Liver (tissue), 9 donors: ENCODE data around the gene IFT122. TPM values are rescaled to one million over a fixed set of nuclear protein-coding genes. Genes with fewer than 3 reads are reported as not detected.

ENCODE experiments used
- DNase-seq: peaks from one replicate; pipeline ENCODE4 v3.0.0-alpha.2; 2017; ENCODE audit warnings: low spot score
- H3K27ac ChIP-seq, 2 donors: one replicate each; pipeline ENCODE4 v1.7.0; 2013; ENCODE audit warnings: inconsistent platforms in 2 of 2, low read length in 2 of 2, control low read depth in 1 of 2, low read depth in 1 of 2, mild to moderate bottlenecking in 1 of 2
- H3K27me3 ChIP-seq, 4 donors: one replicate each; pipeline versions ENCODE4 v1.6.1 to v1.7.0; 2013; ENCODE audit warnings: low read length in 3 of 4, inconsistent platforms in 1 of 4, mild to moderate bottlenecking in 1 of 4, moderate library complexity in 1 of 4; ENCODE audit not compliant: control insufficient read depth in 4 of 4, insufficient read depth in 4 of 4
- H3K36me3 ChIP-seq, 4 donors: one replicate each; pipeline versions ENCODE4 v1.6.1 to v1.7.0; 2013; ENCODE audit warnings: low read length in 3 of 4, mild to moderate bottlenecking in 3 of 4, low read depth in 1 of 4, moderate library complexity in 1 of 4; ENCODE audit not compliant: control insufficient read depth in 4 of 4, insufficient read depth in 3 of 4
- H3K4me1 ChIP-seq, 4 donors: one replicate each; pipeline versions ENCODE4 v1.6.1 to v1.7.0; 2013; ENCODE audit warnings: low read length in 3 of 4, mild to moderate bottlenecking in 3 of 4, moderate library complexity in 1 of 4; ENCODE audit not compliant: control insufficient read depth in 4 of 4, insufficient read depth in 4 of 4
- H3K4me3 ChIP-seq, 3 donors: one replicate each; pipeline versions ENCODE4 v1.6.1 to v1.7.0; 2013; ENCODE audit warnings: low read length in 3 of 3, control low read depth in 1 of 3, low read depth in 1 of 3, mild to moderate bottlenecking in 1 of 3
- H3K9ac ChIP-seq, 2 donors: one replicate each; pipeline ENCODE4 v1.7.0; 2013; ENCODE audit warnings: low read length in 2 of 2, mild to moderate bottlenecking in 2 of 2, moderate library complexity in 2 of 2, control low read depth in 1 of 2, low read depth in 1 of 2
- H3K9me3 ChIP-seq, 4 donors: one replicate each; pipeline versions ENCODE4 v1.6.1 to v1.7.0; 2013; ENCODE audit warnings: low read length in 3 of 4; ENCODE audit not compliant: control insufficient read depth in 4 of 4
- ATF3 ChIP-seq: IDR thresholded peaks from 2 replicates; pipeline ENCODE4 v1.6.1; 2016; ENCODE audit warnings: antibody characterized with exemption
- CTCF ChIP-seq: fragments of 150-350 bp; IDR thresholded peaks from 2 replicates; pipeline ENCODE4 v1.5.1; 2017; ENCODE audit warnings: improper control_type of control experiment, low read depth, low read length; ENCODE audit not compliant: missing input control
- EGR1 ChIP-seq, 2 donors: IDR thresholded peaks; 2 replicates each; pipeline ENCODE4 v1.6.1; 2016 to 2018; ENCODE audit warnings: antibody characterized with exemption in 2 of 2, low read depth in 2 of 2
- FOXA1 ChIP-seq: IDR thresholded peaks from 2 replicates; pipeline ENCODE4 v1.6.1; 2016; ENCODE audit warnings: antibody characterized with exemption
- FOXA2 ChIP-seq: IDR thresholded peaks from 2 replicates; pipeline ENCODE4 v1.6.1; 2016; ENCODE audit warnings: antibody characterized with exemption
- GABPA ChIP-seq, 2 donors: IDR thresholded peaks in 1 of 2; conservative IDR thresholded peaks in 1 of 2; 2 replicates each; pipeline ENCODE4 v1.6.1; 2016; ENCODE audit warnings: antibody characterized with exemption in 2 of 2, mild to moderate bottlenecking in 1 of 2, moderate library complexity in 1 of 2
- HNF4A ChIP-seq, 2 donors: conservative IDR thresholded peaks; 2 replicates each; pipeline ENCODE4 v1.6.1; 2016; ENCODE audit warnings: antibody characterized with exemption in 2 of 2, mild to moderate bottlenecking in 2 of 2
- HNF4G ChIP-seq: IDR thresholded peaks from 2 replicates; pipeline ENCODE4 v1.6.1; 2016; ENCODE audit warnings: antibody characterized with exemption
- JUND ChIP-seq, 2 donors: IDR thresholded peaks; 2 replicates each; pipeline ENCODE4 v1.6.1; 2016; ENCODE audit warnings: antibody characterized with exemption in 2 of 2
- MAX ChIP-seq: IDR thresholded peaks from 2 replicates; pipeline ENCODE4 v1.6.1; 2016; ENCODE audit warnings: antibody characterized with exemption
- NR2F2 ChIP-seq: IDR thresholded peaks from 2 replicates; pipeline ENCODE4 v1.6.1; 2016; ENCODE audit warnings: antibody characterized with exemption
- RXRA ChIP-seq, 2 donors: IDR thresholded peaks; 2 replicates each; pipeline ENCODE4 v1.6.1; 2017 to 2018; ENCODE audit warnings: antibody characterized with exemption in 2 of 2, mild to moderate bottlenecking in 1 of 2
- SP1 ChIP-seq: IDR thresholded peaks from 2 replicates; pipeline ENCODE4 v1.6.1; 2018; ENCODE audit warnings: antibody characterized with exemption, mild to moderate bottlenecking
- TAF1 ChIP-seq: conservative IDR thresholded peaks from 2 replicates; pipeline ENCODE4 v1.6.1; 2016; ENCODE audit warnings: antibody characterized with exemption, mild to moderate bottlenecking
- YY1 ChIP-seq: IDR thresholded peaks from 2 replicates; pipeline ENCODE4 v1.6.1; 2016; ENCODE audit warnings: antibody characterized with exemption, mild to moderate bottlenecking
- ZBTB33 ChIP-seq: IDR thresholded peaks from 2 replicates; pipeline ENCODE4 v1.6.1; 2016; ENCODE audit warnings: antibody characterized with exemption
- WGBS: extraction: QIAGEN DNeasy Blood & Tissue Kit; methylation state at CpG from one replicate; pipeline ENCODE4 v1.1.7; 2013; 5-methylcytosine and 5-hydroxymethylcytosine counted together
- polyA plus RNA-seq, 2 donors: library from polyadenylated mRNA; stranded (reverse) in 1 of 2; unstranded in 1 of 2; fragments of 200-250 nt in 1 of 2; fragments of >200 nt in 1 of 2; fragmentation: Nextera tagmentation in 1 of 2; extraction: Ambion mirVana in 1 of 2; gene quantifications; one replicate each; pipeline versions ENCODE4 v1.2.1 to v1.2.3, GENCODE V29; 2013 to 2015
- total RNA-seq, 2 donors: library from RNA; depleted of rRNA; stranded (reverse); fragments of >200 nt; gene quantifications; one replicate each; pipeline ENCODE4 v1.2.3, GENCODE V29; 2014
- donor health status: healthy.
- donor health status: healthy.
- donor health status: healthy.
- donor health status: healthy.
- donor health status: healthy.

Gene IFT122
- total and polyA plus RNA-seq, 4 donors, result 3.3 to 25.8 (median 10.6) TPM

GRCh38 chr3:129534428-129535027, 94.5 kb downstream of the IFT122 start (continued):
- TF ChIP-seq CTCF (no peak), YY1 (no peak), EGR1 (IDR thresholded peaks at IDR 0.05; ENCODE audit: low read depth in 2 of 2) (no peak), GABPA (IDR thresholded peaks at IDR 0.05 in 1 of 2, conservative IDR thresholded peaks at IDR 0.05 in 1 of 2) (no peak), MAX (no peak), FOXA1 (no peak)

- no peak for DNase-seq
- H3K9ac ChIP-seq, result no peak overlapping the region
- WGBS, result 57% methylated on average over 1 of the region's 1 CpG
- H3K27me3 ChIP-seq, result no peaks in the 10 kb centered on the region
- TF ChIP-seq TAF1, result no peak
- TF ChIP-seq HNF4G, result no peak
- TF ChIP-seq RXRA (IDR thresholded peaks at IDR 0.05), result no peak
- TF ChIP-seq HNF4A (conservative IDR thresholded peaks at IDR 0.05), result peak; percentile 30 to 42
- TF ChIP-seq FOXA2, result no peak
- no peak for TF ChIP-seq EGR1 (IDR thresholded peaks at IDR 0.05; ENCODE audit: low read depth in 2 of 2)
- no peak for TF ChIP-seq FOXA1
- no peak overlapping the region for H3K27ac ChIP-seq
- no peaks in the 10 kb centered on the region for H3K4me1 ChIP-seq
- no peaks in the 10 kb centered on the region for H3K9me3 ChIP-seq
- H3K36me3 ChIP-seq, result no peaks in the 10 kb centered on the region
- no peak overlapping the region for H3K4me3 ChIP-seq
These were observed 95.1 kb downstream of the IFT122 start for GRCh38 chr3:129535075-129535474.

GRCh38 chr3:129536374-129536667, 96.3 kb downstream of the IFT122 start:
- H3K4me3 ChIP-seq, result no peak overlapping the region
- DNase-seq, result no peak
- no peaks in the 10 kb centered on the region for H3K36me3 ChIP-seq
- no peak overlapping the region for H3K9ac ChIP-seq
- 89% methylated on average over 2 of the region's 2 CpGs for WGBS
- H3K27me3 ChIP-seq, result no peaks in the 10 kb centered on the region
- TF ChIP-seq NR2F2 (no peak), SP1 (no peak), YY1 (no peak), JUND (IDR thresholded peaks at IDR 0.05) (no peak), CTCF (no peak), FOXA2 (no peak), ATF3 (no peak), MAX (no peak), TAF1 (no peak), ZBTB33 (no peak), HNF4G (no peak)
- no peaks in the 10 kb centered on the region for H3K9me3 ChIP-seq
- no peak overlapping the region for H3K27ac ChIP-seq
- no peaks in the 10 kb centered on the region for H3K4me1 ChIP-seq
